Activated CD4-positive, CD25-positive, alpha-beta regulatory T cell treated with anti-CD3 and anti-CD28 coated beads, Interleukin-2, amount 50 U/mL, for 24 hours (primary cell): ENCODE data around the gene ADAM23.
A peak's percentile ranks its signal among the peaks of the same experiment; 100 is the strongest.
"Not testable (repeated sequence)": the region's sequence is repeated elsewhere in the genome, so short reads cannot be mapped to it uniquely, and the experiment has no call there.

ENCODE experiments used
- ATAC-seq, 2 donors: fragments of 150-1000 bp; cut with Tn5 transposase; one replicate each; pipeline ENCODE4 v1.10.0; 2021; ENCODE audit warnings: mild to moderate bottlenecking in 1 of 2, moderate library complexity in 1 of 2

Gene ADAM23, protein sequence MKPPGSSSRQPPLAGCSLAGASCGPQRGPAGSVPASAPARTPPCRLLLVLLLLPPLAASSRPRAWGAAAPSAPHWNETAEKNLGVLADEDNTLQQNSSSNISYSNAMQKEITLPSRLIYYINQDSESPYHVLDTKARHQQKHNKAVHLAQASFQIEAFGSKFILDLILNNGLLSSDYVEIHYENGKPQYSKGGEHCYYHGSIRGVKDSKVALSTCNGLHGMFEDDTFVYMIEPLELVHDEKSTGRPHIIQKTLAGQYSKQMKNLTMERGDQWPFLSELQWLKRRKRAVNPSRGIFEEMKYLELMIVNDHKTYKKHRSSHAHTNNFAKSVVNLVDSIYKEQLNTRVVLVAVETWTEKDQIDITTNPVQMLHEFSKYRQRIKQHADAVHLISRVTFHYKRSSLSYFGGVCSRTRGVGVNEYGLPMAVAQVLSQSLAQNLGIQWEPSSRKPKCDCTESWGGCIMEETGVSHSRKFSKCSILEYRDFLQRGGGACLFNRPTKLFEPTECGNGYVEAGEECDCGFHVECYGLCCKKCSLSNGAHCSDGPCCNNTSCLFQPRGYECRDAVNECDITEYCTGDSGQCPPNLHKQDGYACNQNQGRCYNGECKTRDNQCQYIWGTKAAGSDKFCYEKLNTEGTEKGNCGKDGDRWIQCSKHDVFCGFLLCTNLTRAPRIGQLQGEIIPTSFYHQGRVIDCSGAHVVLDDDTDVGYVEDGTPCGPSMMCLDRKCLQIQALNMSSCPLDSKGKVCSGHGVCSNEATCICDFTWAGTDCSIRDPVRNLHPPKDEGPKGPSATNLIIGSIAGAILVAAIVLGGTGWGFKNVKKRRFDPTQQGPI

DNA sequence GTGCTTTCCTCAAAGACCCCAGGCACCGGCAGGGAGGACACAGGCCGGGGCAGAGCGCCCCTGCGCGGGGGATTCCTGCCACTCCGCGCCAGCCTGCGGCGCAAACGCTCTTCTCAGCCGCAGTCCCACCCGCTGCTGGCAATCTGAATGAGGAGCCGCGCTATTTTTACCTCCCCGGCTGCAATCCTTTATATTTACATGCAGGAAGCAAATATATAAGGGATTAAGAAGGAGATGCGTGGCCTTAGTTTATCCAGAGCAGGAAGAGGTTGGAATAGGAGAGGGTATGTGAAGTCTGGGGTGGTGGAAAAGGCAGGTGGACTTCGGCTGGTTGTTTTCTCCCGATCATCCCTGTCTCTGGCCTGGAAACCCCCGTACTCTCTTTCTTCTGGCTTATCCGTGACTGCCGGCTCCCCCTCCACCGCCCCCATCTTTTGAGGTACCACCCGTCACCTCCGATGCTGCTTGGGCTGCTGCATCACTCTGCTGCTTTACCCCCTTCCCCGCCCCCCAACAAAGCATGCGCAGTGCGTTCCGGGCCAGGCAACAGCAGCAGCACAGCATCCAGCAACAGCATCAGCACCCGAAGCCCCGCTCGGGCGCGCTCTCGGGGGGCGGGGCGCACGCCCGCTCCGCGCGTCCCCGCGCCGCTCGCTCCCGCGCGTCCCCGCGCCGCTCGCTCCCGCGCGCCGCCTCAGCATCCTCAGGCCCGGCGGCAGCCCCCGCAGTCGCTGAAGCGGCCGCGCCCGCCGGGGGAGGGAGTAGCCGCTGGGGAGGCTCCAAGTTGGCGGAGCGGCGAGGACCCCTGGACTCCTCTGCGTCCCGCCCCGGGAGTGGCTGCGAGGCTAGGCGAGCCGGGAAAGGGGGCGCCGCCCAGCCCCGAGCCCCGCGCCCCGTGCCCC lies at the start of gene ADAM23:
Gene ADAM23 (plus strand): TSS at position 700 of the 902 bp plus-strand sequence. CDS start 335 bp downstream, outside the sequence.
- peak; percentile 17 to 21 for ATAC-seq

DNA sequence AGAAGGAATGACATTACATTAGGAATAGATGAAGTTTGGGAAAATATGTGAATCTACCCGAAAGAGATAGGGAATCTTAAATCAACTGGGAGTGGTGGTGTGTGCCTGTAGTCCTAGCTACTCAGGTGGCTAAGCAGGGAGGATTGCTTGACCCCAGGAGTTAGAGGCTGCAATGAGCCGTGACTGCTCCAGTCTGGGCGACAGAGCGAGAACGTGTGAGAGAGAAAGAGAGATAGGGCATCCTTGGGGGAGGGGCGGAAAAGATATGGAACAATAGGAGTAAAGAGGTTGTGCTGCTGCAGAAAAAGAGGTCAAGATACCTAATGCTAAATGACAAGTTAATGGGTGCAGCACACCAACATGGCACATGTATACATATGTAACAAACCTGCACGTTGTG lies 47.1 kb upstream of the ADAM23 start:
- ATAC-seq: no peak

DNA sequence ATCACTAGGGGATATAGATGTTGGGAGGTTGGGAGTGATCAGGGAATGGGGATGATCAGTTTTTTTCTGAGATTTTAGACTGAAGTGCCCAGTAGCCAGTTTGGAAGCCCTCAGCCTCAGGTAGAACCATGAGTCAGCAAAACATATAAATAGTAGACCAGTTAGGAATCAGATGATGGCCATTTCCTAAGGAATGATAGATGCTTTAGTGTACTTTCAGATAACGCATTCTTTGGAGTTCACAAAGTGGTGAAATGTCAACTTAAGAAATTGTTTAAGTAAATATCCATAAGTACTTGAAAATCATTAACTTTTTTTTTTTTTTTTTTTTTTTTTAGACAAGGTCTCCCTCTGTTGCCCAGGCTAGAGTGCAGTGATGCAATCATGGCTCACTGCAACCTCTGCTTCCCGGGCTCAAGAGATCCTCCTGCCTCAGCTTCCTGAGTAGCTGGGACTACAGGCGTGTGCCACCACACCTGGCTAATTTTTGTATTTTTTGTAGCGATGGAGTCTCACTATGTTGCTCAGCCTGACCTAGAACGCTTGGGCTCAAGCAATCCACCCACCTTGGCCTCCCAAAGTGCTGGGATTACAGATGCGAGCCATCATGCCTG lies 40.3 kb upstream of the ADAM23 start:
- not testable (repeated sequence) for ATAC-seq

DNA sequence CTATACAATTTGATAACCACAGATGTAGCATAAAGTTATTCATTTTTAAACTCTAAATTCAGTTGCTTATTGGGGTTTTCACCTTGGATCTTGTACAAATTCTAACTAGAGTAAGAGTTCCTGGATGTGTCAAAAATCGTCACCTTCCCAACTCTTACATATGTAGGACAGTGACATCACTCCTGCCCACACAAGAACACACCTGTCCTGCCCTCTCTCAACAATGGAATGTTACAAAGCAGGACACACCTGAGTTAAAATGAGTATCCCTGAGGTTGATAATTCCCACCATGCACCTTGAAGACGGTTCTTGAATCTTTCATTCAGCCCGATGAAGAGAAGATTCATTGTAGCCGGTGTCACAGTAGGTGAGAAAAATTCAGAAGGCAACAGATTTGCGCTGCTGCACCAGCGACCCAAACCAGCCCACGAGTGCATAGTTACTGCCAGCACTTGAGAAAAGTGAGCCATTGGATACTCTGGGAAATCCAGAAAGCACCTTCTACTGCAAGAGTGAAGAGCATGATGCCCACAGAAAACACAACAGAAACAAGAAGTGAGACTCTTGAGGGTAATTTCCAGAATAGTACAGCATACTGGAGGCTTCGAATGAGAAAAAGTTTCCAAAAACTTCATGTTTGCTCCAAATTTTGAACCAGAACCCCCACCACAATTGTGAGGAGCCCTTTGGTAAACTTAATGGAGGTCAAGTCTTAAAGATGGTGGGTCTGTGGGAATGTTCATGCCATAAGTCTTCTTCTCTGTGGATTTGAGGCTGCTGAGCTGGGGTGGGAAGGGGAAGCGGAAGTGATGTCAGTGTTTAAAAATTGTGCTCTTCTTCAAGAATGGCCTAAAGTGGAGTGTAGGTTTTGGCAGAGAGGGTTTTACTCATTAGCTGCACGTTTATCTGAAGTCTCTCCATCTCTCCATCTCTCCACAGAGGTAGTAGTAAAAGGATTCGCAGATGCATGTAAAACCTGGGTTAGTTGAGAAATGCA lies 34.7 kb upstream of the ADAM23 start:
- ATAC-seq: no peak

DNA sequence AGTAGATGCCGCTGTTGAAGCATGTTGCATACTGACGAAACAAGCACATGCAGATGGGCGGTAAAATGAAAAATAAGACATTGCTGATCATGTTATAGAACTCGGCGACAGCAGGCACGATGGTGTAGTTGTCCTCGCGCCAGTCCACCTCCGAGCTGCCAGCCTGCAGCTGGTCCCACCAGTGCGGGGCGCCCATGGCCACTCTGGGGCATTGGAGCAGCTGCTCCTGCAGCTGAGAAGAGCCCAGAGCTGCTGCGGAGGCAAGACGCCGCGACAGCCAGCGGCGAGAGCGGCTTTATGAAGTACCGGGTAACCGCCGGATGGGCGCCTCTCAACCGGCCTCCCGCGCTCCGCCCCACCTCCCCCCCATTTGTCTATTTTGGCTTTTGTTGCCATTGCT lies 32.6 kb upstream of the ADAM23 start:
- ATAC-seq: no peak

DNA sequence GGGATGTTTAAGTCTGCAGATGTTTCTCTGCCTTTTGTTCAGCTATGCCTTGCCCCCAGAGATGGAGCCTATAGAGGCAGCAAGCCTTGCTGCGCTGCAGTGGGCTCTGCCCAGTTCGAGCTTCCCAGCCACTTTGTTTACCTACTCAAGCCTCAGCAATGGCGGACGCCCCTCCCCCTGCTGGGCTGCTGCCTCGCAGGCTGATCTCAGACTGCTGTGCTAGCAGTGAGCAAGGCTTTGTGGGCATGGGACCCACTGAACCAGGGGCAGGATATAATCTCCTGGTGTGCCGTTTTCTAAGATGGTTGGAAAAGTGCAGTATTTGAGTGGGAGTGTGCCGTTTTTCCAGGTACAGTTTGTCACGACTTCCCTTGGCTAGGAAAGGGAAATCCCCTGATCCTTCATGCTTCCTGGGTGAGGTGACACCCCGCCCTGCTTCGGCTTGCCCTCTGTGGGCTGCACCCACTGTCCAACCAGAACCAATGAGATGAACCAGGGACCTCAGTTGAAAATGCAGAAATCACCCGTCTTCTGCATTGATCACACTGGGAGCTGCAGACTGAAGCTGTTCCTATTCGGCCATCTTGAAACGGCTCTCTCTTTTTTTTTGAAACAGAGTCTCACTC lies 27.6 kb upstream of the ADAM23 start:
- no peak for ATAC-seq

DNA sequence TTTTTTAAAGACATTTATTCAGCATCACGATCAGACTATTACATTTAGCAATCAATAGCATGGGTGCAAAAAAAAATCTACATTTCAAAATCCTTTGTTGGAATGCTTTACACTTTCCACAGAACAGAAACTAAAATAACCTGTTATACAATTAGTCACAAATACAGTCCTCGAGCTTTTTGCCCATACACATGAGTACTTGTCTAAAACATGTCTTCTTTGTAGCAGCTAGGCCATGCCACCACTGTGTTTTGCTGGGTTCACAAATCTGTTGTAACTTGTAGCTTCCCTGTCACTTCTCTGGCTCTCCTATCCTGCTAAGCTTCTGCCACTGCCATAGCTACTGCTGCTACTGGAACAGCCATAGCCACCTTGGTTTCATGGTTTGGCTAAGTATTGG lies 24.4 kb upstream of the ADAM23 start:
- no peak for ATAC-seq

DNA sequence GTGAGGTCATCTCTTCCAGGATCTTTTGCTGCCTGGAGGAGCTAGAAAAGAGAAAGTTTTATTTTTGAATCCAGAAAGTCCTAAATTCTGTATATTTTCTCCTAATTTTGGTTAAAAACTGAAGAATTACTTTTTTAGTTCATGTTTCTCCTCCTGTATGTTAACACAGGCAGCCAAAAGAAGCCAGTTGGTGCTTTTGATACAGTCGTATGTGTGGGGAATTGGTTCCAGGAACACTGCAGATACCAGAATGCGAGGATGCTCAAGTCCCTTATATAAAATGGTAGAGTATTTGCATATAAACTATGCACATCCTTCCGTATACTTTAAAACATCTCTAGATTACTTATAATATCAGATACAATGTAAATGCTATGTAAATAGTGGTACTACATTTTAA lies 22.6 kb upstream of the ADAM23 start:
- no peak for ATAC-seq

DNA sequence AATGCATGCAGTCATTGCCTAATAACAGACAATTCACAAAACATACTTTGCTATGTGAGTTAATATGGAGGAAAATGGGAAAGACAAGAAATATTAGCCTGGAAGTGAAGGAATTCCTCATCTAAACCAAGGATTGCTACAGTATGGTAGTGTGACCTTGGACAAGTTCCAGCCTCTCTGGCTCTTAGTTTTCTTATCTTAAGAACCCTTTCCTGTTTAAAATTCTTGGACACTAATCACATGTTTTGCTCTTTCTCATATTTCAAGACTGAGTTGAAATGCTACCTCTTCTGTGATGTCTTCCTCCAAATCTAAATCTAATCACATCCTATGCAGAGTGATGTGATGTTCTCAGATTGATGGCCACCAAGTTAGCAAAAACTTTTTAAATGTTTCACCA lies 20.8 kb upstream of the ADAM23 start:
- ATAC-seq: no peak

DNA sequence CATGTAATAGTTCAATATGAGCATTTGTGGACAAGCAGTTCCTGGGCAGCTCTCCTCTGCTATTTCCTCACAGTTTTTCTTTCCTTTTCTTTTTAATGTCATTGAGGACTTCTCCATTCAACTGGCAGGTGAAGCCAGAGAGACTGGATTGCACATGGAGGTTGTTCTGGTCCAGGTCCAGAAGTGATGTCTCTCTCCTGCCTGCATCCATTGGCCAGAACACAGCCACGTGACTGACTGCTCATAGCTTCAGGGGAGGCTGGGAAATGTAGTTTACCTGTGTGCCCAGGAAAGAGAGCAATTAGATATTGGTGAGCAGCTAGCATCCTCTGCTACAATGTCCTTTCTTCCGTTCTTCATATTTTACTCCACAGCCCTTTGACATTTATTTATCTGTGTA lies 20.2 kb upstream of the ADAM23 start:
- ATAC-seq: no peak

DNA sequence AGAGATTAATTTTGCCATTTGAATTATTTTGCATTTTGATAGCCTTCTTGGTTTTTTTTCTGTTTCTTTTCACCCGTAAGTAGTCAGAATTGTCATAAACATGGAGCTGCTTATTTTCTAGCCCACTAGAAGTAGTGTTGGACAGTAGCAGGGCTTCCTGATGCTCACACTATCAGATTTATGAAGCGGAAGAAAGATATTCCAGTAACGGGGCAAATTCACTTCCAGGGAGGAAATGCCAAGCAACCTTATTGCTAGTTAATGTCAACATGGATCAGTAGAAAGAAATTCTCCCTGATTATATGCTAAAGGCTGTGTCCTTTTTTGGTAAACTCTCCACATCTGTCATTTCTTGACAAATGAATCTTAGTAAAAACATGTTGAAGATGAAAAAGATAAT lies 19.2 kb upstream of the ADAM23 start:
- ATAC-seq: no peak

DNA sequence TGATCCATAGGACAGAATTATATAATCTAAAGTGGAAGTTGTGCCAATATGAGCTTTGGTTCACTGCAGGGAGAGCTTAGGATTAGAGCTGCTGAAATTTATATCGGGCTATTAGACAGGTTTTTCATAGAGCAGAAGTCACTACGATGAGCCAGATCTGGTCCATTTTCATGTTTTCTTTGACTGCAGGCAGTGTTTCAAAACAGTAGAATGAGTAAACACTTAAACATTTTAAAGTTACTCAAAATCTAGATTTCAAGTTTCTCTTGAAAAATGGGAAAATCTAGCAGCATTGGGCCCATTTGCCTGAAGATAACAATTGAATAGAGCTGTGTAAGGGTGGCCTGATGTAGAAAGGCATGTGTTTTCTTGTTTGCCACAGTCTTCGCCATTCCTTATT lies 14.5 kb upstream of the ADAM23 start:
- ATAC-seq: no peak

DNA sequence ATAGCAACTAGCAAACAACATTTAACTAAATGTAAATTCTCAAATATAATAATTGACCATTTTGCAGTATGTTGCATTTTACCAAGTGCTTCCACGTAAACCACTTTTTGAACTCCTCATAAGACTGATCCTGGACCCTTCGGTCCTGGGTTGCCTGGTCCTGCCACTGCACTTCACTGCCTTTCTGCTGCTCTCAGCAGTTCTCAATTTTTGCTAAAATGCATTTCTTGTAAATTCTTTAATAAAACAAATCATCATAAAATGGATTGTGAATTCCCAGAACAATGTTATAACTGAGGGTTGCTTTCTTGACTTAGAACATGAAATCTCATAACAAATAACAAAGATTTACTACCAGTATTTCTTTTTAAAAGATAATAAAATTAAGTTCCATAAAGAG lies 12.9 kb upstream of the ADAM23 start:
- ATAC-seq: no peak

DNA sequence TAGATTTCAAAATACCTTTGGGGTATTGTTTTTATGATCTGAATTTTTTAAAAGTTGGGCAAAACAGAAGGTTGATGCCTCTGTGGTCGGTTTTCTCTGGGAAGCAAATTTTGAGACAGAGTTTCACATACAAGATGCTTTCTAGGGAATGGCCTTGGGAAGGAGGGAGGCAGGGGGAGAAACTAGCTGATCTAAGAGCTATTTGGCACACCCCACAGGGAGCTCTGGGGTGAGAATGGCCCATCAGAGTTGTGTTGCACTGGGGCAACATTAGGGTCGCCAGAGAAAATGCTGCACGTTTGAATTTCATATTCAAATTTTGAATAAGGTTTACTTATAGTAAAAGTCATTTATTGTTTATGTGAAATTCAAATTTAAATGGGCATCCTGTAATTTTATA lies 11.9 kb upstream of the ADAM23 start:
- ATAC-seq: no peak

DNA sequence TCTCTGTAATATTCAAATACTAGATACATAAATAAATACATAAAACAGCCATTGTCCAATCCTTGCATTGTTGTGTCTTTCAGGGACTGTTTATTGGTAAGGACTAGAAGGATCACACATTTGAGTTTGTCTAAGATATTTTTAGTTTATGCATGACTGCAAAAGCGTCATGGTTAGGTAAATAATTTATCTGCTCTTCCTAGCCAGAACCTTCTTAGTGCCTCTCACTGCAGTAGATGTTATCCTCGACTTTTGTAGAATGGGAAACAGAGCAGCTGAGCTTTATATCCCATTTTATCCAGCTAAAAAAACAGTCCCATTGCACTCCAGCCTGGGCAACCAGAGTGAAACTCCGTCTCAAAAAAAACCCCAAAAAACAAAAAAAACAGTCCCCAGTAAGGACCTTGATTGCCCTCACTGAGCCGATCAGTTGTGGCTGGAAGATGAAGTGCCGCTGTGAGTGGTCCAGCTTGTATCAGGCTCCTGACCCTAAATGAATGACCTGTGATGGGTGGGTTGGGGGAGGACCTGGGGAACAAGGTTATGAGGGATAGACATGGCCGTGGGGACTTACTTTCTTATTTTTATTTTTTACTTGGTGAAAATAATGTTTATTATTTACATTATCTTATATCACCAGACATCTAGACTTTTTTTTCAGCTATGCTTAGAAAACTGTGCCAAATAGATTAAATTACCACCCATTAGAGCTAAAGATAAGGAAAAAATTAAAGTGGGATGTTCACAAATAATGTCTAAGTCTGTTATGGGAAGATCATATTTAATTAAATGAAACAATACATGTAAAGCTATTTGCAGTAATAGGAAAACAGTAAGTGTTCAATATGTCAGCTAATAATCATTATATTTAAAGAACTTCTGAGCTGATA lies 10.9 kb upstream of the ADAM23 start:
- no peak for ATAC-seq

DNA sequence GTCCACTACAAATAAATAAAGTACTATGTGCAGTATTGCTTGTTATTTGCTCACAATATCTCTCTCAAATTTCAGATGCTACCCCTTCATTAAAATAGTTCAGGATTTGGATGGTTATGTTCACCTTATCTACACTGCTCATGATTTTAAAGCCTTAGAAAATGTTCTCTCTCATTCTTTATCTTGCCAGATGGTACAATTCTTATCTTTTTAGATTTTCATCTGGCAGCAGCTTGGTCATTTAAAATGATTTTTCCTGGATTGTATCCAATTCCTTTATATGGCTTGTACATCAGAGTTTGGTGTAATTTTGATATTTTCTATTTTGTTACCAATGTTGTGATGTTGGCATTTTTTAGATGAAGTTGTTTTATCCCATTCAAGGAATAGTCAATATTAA lies 10.1 kb upstream of the ADAM23 start:
- ATAC-seq: no peak

DNA sequence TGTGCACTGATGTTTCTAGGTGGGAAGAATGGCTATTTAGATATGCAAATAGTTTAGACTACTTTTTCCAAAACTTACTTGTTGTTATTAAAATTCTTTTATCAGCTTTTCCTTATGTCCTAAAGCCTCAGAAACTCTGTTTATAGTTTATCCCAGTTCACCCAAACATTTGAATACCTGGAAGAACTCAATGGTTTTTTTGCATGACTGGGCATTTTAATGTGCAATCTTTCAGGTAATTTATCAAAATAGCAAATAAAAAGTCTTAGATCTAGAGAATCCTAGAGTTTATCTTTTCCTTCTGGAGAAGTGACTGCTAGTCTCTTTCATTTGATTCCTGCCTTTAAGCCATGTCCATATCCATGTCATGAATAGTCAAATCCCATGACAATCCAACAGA lies 9.6 kb upstream of the ADAM23 start:
- ATAC-seq: no peak

DNA sequence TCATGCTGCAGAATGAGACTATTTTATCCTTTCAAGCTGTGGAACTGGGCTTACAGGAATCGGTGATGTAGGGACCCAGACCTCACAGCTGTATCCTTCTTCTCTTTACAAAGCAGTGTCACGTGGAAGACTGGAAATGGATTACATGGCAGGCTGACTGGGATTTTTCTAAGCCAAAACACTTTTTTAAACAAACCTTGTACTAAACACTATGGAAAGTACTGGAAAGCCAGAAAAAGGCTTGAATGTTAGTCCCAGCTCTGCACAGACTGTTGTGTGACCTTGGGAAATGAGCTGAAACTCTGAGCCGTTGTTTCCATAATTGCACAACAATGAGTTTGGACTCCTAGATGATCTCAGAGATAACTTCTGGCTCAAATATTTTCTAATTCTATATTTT lies 7.6 kb upstream of the ADAM23 start:
- ATAC-seq: no peak

DNA sequence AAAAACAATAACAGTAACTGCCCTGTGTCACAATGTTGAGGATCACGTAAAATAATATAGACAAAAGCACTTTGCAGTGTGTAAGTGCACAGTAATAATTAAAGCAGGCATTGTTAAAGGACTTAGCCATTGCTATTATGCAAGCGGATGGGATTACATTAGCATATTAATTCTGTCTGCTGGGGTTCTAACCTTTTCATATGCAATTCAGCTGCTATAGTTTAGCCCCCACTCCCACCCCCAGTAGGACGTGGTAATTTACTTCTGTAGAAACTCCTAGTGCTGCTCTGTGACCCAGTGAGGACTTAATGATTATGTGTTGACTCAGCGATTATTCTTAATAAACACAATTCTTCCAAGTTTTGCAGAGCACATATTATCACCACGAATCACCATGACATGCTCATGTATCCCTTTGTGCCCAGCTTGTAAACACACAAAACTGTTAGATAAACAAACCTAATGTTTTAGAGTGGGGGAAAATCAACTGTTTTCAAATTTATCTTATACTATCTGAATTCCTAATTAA lies 5.1 kb upstream of the ADAM23 start:
- ATAC-seq: no peak

DNA sequence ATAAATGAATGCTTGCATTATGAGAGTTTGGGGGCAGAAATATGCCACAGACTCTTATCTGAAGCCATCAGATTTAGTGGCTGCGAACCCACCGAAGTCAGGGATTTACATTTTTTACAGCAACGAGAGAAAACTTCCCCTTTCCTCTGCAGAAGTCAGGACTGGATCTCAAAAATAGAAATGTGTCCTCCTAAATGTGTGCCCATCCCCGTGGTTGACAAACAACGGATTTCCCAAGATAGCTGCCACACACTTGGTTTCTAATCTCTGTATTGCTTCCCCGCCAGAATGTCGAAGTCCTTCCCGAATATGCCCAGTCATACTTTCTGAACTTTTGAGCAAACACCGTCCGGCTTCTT lies 879 bp upstream of the ADAM23 start:
- no peak for ATAC-seq
